HG03196 (cell line): Measurements from ENCODE around the gene AGAP9.
"Not testable (repeated sequence)": the region's sequence is repeated elsewhere in the genome, so short reads cannot be mapped to it uniquely, and the experiment has no call there.

Experiments used
- ATAC-seq: cut with Tn5 transposase; IDR thresholded peaks from one replicate; pipeline ENCODE4 v1.9.1; 2021; ENCODE audit not compliant: unreplicated experiment

The AGAP9 gene

DNA sequence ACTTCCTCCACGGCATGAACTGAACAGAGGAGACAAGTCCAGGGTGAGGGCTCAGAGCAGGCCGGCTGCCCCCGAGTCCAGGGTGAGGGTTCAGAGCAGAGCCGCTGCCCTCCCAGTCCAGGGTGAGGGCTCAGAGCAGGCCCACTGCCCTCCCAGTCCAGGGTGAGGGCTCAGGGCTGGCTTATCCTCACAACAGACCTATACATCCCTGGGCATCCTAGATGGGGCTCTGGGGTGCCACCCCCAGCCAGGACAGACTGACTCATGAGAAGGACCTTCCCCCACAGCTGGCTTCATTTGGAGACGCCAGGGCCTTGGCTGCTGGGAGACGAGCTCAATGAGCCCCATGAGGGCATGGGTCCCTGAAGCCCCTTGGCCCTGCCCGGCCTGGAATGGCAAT lies 33.8 kb downstream of the AGAP9 start:
- ATAC-seq = not testable (repeated sequence)

GRCh38 chr10:47485943-47486342 lies 37.5 kb downstream of the AGAP9 start:
- ATAC-seq = not testable (repeated sequence)

- not testable (repeated sequence) for ATAC-seq
These were observed 38.7 kb downstream of the AGAP9 start for GRCh38 chr10:47484786-47485185.

- ATAC-seq = not testable (repeated sequence)
These were observed 39.5 kb downstream of the AGAP9 start, which contains the start of gene ANXA8 for GRCh38 chr10:47483923-47484322. Gene ANXA8, minus strand, starts transcription at chr10:47484115. Its CDS starts 182 bp downstream, at chr10:47483933.

GRCh38 chr10:47482367-47482766 lies 41.1 kb downstream of the AGAP9 start:
- ATAC-seq = not testable (repeated sequence)

- not testable (repeated sequence) for ATAC-seq
These were observed 41.7 kb downstream of the AGAP9 start for GRCh38 chr10:47481768-47482181.

DNA sequence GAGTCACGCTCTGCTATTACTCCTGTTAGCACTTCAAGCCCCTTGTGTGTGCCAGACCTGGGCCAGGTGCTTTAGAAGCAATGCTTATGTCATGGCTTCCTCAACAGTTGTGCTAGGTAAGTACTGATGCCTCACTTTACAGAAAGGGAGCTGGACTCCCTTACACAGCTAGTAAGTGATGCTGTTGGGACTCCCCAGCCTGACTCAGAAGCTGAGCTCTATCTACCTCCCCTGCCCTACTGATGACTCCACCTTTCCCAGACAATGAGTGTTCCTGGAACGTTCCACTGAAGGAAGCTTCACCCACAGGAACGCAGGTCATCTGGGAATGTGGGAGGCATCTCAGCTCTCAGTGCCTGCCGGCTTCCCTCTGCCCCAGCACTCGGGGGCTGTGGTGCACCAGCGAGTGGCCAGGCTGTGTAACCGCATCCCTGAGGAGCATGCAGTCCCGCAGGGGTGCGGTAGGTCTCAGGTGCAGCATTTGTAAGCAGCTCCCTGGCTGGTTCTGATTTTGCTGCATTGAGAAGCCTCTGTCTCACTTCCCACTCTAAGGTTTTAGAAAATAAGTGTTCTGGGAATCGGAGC lies 42.2 kb downstream of the AGAP9 start:
- ATAC-seq = not testable (repeated sequence)

- not testable (repeated sequence) for ATAC-seq
These were observed 43.3 kb downstream of the AGAP9 start for GRCh38 chr10:47480133-47480532.

DNA sequence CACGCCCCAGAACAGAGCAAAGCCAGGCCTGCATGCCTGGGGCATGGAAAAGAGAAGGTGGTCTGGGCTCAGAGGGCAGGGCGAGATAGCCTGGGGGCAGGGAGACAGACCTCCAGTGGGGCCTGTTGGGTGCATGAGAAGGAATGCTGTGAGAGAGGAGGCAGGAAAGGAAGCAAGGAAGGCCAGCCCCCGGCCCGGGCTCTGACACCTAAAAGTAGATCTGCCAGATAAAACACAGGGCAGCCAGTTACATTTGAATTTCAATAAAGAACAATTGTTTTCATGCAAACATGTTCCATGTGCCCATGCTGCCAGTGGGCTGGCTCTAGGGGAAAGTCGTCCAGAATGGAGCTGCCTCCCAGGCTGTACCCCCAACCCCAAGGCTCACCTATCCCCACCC lies 45.3 kb downstream of the AGAP9 start:
- not testable (repeated sequence) for ATAC-seq

DNA sequence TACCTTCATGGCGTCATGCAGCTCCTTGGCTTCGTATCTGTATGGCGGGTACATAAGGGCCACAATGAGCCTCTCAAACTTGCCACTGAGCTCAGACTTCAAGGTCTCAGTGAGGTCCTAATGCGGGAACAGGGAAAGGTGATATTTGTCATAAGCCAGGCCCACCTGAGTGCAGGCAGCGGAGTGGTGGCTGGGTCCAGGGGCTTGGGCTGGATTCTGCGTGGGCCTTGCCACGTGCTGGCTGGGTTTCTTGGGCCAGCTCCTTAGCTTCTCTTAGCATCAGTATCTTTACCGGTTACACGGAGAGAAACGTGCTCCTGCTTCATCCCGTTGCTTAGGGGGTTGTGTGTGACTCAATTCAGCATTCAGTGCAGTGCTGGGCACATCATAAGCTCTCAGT lies 46.4 kb downstream of the AGAP9 start:
- not testable (repeated sequence) for ATAC-seq

DNA sequence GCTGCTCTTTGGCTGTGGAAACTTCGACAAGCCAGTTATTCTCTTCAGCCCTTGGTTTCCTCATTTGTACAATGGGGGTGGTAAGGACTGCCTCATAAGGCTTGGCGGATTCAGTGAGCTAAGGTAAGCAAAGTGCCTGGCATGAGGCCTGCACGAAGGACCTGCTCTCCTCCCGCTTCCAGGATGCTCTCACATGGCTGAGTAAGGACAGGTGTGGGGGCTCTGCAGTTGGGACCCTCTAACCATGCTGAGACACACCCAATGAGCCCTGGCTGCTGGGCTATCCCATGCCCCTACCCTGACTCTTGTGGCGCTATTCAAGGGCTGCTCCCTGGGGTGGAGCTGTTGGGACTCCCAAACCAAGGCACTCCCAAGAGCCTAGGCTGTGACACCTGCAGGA lies 48.3 kb downstream of the AGAP9 start:
- ATAC-seq = not testable (repeated sequence)

GRCh38 chr10:47473516-47473915 lies 49.9 kb downstream of the AGAP9 start:
- ATAC-seq = not testable (repeated sequence)

DNA sequence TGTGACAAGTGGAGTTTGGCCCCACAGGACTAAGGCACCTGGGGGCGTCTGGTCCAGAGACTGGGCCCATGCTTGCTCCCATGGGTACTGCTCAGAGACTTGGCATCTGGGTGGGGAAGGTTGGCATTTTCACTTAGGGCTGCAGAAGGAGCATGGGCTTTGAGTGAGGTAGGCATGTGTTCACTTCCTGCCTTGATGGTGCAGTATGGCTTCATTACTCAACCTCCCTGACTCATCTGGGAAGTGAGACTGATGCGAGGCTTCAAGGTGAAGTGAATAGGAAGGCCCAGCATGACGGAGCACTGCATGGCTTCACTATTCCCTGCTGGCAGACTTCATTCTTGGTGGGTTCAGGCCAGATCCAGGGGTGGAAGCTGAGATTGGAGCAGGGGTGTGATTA lies 50.8 kb downstream of the AGAP9 start:
- peak; percentile 56 for ATAC-seq

GRCh38 chr10:47472072-47472471 lies 51.4 kb downstream of the AGAP9 start:
- ATAC-seq = not testable (repeated sequence)

DNA sequence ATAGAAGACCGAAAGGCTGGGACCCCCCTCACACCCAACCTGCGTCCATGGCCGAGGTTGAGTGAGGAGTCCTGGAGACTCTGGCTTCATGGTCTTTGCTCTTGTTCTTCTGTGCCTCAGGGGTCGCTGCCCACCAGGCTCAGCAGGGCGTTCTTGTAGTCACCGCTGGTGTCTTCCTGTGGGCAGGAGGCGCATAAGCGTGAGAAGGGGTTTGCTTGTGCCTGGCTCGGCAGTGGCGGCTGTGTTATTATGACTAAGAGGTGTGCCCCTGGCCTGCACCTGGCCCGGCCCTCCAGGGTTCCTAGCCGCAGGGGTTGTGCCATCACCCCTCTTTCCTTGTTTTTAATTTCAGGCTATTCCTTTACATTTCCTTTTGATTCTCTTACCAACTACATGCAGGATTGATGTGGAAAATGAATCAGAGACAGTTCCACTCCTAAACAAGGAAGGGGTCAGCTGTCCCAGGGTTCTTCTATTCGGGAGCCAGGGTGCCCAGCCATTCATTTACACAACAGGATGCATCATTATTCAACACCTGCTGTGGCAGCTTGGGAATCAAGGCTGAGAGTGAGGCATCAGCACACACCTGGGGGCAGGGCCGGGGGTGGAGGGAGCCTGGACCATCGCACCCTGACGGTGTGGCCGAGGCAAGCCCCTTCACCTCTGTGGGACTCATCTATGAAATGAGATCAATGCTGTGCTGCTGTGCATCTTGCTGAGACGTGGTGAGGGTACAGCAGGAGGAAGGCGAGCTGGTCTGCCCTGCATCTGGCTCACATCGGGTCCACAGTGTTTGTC lies 54.5 kb downstream of the AGAP9 start:
- ATAC-seq = not testable (repeated sequence)

DNA sequence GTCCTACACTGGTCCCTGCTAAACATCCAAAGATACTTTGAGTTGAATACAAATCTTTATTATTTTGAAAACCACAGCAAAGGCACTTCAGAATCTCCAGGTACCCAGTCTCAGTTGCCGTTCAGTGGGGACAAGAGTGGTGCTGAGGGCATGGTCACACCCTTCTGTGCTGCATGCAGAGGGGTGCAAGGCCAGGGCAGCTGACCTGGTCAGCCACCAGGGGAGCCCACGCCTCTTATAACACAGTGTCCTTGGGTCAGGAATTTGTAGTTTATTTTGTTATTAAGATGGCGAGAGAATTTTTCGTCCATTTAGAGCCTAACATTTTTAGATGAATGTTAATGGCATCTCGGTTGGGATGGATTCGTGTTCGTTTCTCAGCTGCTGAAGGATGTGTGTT lies 55.5 kb downstream of the AGAP9 start:
- not testable (repeated sequence) for ATAC-seq

GRCh38 chr10:47467458-47467857 lies 56.0 kb downstream of the AGAP9 start:
- ATAC-seq = not testable (repeated sequence)

DNA sequence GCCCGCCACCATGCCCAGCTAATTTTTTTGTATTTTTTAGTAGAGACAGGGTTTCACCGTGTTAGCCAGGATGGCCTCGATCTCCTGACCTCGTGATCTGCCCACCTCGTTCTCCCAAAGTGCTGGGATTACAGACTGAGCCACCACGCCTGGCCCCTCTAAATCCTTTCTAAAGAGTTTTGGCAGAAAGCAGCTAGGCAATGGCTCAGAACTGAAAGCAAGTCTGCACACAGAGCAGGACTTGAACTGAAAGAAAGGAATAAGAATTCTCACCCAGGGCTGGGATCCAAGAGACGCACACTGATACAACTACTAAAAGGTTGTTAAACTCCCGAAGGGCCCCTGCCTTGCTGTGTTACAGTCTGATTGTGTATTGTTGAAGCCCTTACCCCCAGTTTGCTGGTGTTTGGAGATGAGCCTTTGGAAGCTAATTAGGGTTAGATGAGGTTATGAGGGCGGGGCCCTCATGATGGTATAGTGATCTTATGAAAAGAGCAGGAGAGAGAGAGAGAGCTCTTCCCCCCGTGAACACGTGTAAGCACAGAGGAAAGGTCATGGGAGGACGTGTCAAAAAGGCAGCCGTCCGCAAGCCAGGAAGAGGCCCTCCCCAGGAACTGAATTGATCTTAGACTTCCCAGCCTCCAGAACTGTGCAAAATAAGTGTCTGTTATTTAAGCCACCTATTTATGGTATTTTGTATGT lies 58.1 kb downstream of the AGAP9 start:
- ATAC-seq = not testable (repeated sequence)

DNA sequence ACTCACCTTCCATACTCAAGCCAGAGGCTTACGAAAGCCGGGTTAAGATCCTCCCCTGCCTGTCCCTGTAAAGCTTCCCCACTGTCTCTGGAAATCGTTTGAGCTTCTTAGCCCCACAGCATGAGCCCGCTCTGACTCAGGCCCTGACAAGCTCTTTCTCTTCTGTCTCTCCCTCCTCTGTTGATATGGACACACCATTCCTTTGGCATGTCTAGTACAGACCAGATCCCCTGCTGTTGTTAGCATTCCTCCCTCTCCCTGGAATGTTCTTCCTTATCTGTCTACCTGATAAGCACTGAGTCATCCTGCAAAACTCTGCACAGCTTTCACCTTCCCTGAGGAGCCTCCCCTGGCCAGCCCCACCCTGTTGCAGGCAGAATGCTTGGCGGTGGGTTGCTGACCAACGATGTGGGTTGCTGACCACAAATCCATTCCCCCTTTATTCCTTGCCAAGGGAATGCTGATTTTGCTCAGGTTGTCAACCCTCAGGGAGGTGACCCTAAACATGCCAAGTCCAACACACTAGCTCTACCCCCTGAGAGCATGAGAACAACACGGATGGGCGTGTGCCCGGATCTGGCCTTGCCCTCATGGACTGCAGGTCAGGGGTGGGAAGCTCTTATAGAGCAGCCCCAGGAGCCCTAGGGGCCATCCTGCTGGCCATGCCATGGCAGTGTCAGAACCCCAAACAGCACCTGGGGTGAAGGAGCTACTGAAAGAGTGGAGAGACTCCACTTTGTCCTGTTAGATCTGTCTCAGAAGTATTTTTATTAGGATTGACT lies 60.7 kb downstream of the AGAP9 start:
- ATAC-seq = not testable (repeated sequence)

GRCh38 chr10:47461261-47461687 lies 62.2 kb downstream of the AGAP9 start:
- not testable (repeated sequence) for ATAC-seq
